Thyroid gland (tissue), 4 donors: ENCODE data around the gene ZMYND10. TPM values are rescaled to one million over a fixed set of nuclear protein-coding genes. Genes with fewer than 3 reads are reported as not detected.

Experiments used
- DNase-seq, 2 donors: peaks; one replicate each; pipeline ENCODE4 v3.0.0-alpha.2; 2019
- H3K27ac ChIP-seq, 3 donors: fragments of 200-600 bp; sonication (generic); 1 replicate in 2 of 3; 2 replicates in 1 of 3; pipeline ENCODE4 v1.5.1; 2016 to 2019; ENCODE audit warnings: mild to moderate bottlenecking in 1 of 3, moderate library complexity in 1 of 3
- H3K27me3 ChIP-seq: fragments of 200-600 bp; sonication (generic); one replicate; pipeline ENCODE4 v1.5.1; 2019
- H3K36me3 ChIP-seq, 2 donors: fragments of 200-600 bp; sonication (generic); one replicate each; pipeline ENCODE4 v1.5.1; 2016 to 2019
- H3K4me1 ChIP-seq, 2 donors: fragments of 200-600 bp; sonication (generic); one replicate each; pipeline ENCODE4 v1.5.1; 2017 to 2019
- H3K4me3 ChIP-seq, 3 donors: fragments of 200-600 bp; sonication (generic); replicated peaks in 1 of 3; 1 replicate in 2 of 3; 2 replicates in 1 of 3; pipeline ENCODE4 v1.5.1; 2016; ENCODE audit warnings: mild to moderate bottlenecking in 1 of 3
- H3K9me3 ChIP-seq: fragments of 200-600 bp; sonication (generic); one replicate; pipeline ENCODE4 v1.5.1; 2017
- CTCF ChIP-seq, 6 experiments: fragments of 200-600 bp in 3 of 6; fragments of 450-650 bp in 3 of 6; sonication (generic) in 3 of 6; IDR thresholded peaks; one replicate each; pipeline ENCODE4 v1.5.1; 2016 to 2019; ENCODE audit warnings: antibody characterized with exemption in 6 of 6, mild to moderate bottlenecking in 2 of 6, inconsistent platforms in 1 of 6, moderate library complexity in 1 of 6
- POLR2A ChIP-seq, 2 donors: fragments of 450-650 bp; IDR thresholded peaks; one replicate each; pipeline ENCODE4 v1.6.1; 2017; ENCODE audit warnings: antibody characterized with exemption in 2 of 2, mild to moderate bottlenecking in 2 of 2, moderate library complexity in 1 of 2
- WGBS, 2 donors: methylation state at CpG; one replicate each; pipeline ENCODE4 v1.1.5; 2017; 5-methylcytosine and 5-hydroxymethylcytosine counted together
- intact Hi-C: fragments of 100-400 bp; cut with DNase I; formaldehyde crosslinking; loops from one replicate; pipeline ENCODE4 v1.15.1; 2023
- total RNA-seq, 4 donors: library from RNA; depleted of rRNA; stranded (reverse); fragments of >200 nt; gene quantifications; one replicate each; pipeline ENCODE4 v1.2.3, GENCODE V29; 2016

ZMYND10 gene
- 1 to 10 TPM; 3.6 to 8.1 (median 4.4) TPM for total RNA-seq

- TF ChIP-seq CTCF (IDR thresholded peaks at IDR 0.05) (no peak), POLR2A (IDR thresholded peaks at IDR 0.05) (no peak)
- intact Hi-C loops: no loop called here
- Histone ChIP-seq H3K27me3 (no peaks in the 10 kb centered on the region), H3K4me1 (peaks cover 20 to 34% of the 10 kb centered on the region in 2 donors), H3K9me3 (no peaks in the 10 kb centered on the region), H3K36me3 (no peaks in the 10 kb centered on the region), H3K27ac (no peak within 1 kb of the TSS), H3K4me3 (peak within 1 kb of the TSS in 1 of 3 donors; percentile 21)
- 12 to 13% methylated on average over 40 to 42 of the region's 45 CpGs for WGBS, 2 donors
- DNase-seq: peak; percentile 61 to 64
Observed at GRCh38 chr3:50345586-50346234, at the start of gene ZMYND10. Gene ZMYND10 (minus strand): TSS chr3:50345732. CDS start chr3:50345579, 153 bp downstream.

- Histone ChIP-seq H3K4me3 (no peak overlapping the region), H3K27ac (no peak overlapping the region), H3K36me3 (no peaks in the 10 kb centered on the region), H3K27me3 (no peaks in the 10 kb centered on the region), H3K4me1 (peaks cover 11 to 20% of the 10 kb centered on the region in 2 donors), H3K9me3 (no peaks in the 10 kb centered on the region)
- intact Hi-C loops: no loop called here
- TF ChIP-seq CTCF (IDR thresholded peaks at IDR 0.05): no peak
- TF ChIP-seq POLR2A (IDR thresholded peaks at IDR 0.05): no peak
- no peak for DNase-seq
- 79 to 90% methylated on average over 4 to 5 of the region's 5 CpGs for WGBS, 2 donors
Observed at GRCh38 chr3:50393061-50393460, 47.5 kb upstream of the ZMYND10 start.

GRCh38 chr3:50392101-50392715 is 46.7 kb upstream of the ZMYND10 start:
- DNase-seq: peak in 1 of 2 donors; percentile 49
- Histone ChIP-seq H3K4me1 (peaks cover 11 to 20% of the 10 kb centered on the region in 2 donors), H3K27me3 (no peaks in the 10 kb centered on the region), H3K27ac (no peak overlapping the region), H3K9me3 (no peaks in the 10 kb centered on the region), H3K36me3 (no peaks in the 10 kb centered on the region), H3K4me3 (no peak overlapping the region)
- 56 to 79% methylated on average over 4 to 5 of the region's 5 CpGs for WGBS, 2 donors
- TF ChIP-seq POLR2A (IDR thresholded peaks at IDR 0.05) (no peak), CTCF (IDR thresholded peaks at IDR 0.05) (no peak)
- intact Hi-C loops: no loop called here

- TF ChIP-seq CTCF (IDR thresholded peaks at IDR 0.05) (no peak), POLR2A (IDR thresholded peaks at IDR 0.05) (no peak)
- DNase-seq: peak; percentile 94 to 97
- H3K27me3 ChIP-seq: no peaks in the 10 kb centered on the region
- intact Hi-C loops: no loop called here
- H3K4me3 ChIP-seq: no peak overlapping the region
- WGBS, 2 donors: 47 to 54% methylated on average over 10 to 11 of the region's 12 CpGs
- no peaks in the 10 kb centered on the region for H3K9me3 ChIP-seq
- peak overlapping the region; percentile 52 to 76 (median 54) for H3K27ac ChIP-seq
- H3K4me1 ChIP-seq: peaks cover 11 to 20% of the 10 kb centered on the region in 2 donors
- no peaks in the 10 kb centered on the region for H3K36me3 ChIP-seq
Observed at GRCh38 chr3:50390508-50391224, 45.1 kb upstream of the ZMYND10 start.

- DNase-seq: no peak
- intact Hi-C loops: no loop called here
- Histone ChIP-seq H3K9me3 (no peaks in the 10 kb centered on the region), H3K27me3 (no peaks in the 10 kb centered on the region), H3K36me3 (no peaks in the 10 kb centered on the region), H3K27ac (no peak overlapping the region), H3K4me1 (peaks cover 11 to 20% of the 10 kb centered on the region in 2 donors), H3K4me3 (no peak overlapping the region)
- 93 to 95% methylated on average over 6 of the region's 6 CpGs for WGBS, 2 donors
- TF ChIP-seq CTCF (IDR thresholded peaks at IDR 0.05): no peak
- TF ChIP-seq POLR2A (IDR thresholded peaks at IDR 0.05): no peak
Observed at GRCh38 chr3:50389414-50389767, 43.9 kb upstream of the ZMYND10 start.
